DND-41 (cell line): ENCODE measurements around the gene FOXP1.

Experiments used
- EZH2 ChIP-seq: IDR thresholded peaks from 3 replicates; pipeline ENCODE4 v1.6.1; 2012; ENCODE audit warnings: borderline replicate concordance, low read depth, mild to moderate bottlenecking, moderate library complexity, low read length, inconsistent platforms; ENCODE audit not compliant: severe bottlenecking
- TF ChIP-seq, protein P1 (sequence below): IDR thresholded peaks from 2 replicates; pipeline ENCODE4 v1.5.1; 2012; ENCODE audit warnings: borderline replicate concordance, low read length, moderate library complexity, mild to moderate bottlenecking; ENCODE audit not compliant: poor library complexity, severe bottlenecking; ENCODE audit errors: extremely low read depth

DNA sequence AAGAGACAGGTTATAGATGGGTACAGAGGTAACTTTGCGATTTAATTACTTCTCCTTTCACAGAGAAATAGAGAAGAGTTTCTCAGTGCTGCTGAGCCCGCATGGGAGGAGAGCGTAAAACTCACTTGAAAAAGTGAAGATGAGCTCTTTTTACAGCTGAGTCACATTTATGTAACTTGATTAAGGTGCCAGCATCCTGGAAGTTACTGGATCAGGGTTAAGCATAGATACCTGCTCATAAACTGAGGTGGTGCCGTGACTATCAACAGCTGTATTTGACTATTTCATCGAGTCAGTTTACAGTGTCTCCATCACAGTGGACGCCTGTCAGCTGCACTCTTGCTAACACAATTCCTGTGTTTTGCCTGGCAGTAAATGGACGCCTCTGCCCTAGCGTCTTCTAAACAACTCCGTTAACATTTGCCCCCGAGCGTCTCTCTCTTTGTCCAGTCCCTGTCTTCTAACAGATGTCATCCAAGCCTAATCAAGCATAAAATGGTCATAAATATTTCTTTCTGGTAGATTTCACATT lies 414.6 kb downstream of the FOXP1 start:
- TF ChIP-seq, protein P1, sequence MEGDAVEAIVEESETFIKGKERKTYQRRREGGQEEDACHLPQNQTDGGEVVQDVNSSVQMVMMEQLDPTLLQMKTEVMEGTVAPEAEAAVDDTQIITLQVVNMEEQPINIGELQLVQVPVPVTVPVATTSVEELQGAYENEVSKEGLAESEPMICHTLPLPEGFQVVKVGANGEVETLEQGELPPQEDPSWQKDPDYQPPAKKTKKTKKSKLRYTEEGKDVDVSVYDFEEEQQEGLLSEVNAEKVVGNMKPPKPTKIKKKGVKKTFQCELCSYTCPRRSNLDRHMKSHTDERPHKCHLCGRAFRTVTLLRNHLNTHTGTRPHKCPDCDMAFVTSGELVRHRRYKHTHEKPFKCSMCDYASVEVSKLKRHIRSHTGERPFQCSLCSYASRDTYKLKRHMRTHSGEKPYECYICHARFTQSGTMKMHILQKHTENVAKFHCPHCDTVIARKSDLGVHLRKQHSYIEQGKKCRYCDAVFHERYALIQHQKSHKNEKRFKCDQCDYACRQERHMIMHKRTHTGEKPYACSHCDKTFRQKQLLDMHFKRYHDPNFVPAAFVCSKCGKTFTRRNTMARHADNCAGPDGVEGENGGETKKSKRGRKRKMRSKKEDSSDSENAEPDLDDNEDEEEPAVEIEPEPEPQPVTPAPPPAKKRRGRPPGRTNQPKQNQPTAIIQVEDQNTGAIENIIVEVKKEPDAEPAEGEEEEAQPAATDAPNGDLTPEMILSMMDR, result no peak
- no peak for TF ChIP-seq EZH2
